ENCODE data around the gene DLG2. TPM values are rescaled to one million over a fixed set of nuclear protein-coding genes. Genes with fewer than 3 reads are reported as not detected.
"Not testable (repeated sequence)": the region's sequence is repeated elsewhere in the genome, so short reads cannot be mapped to it uniquely, and the experiment has no call there.

Gene DLG2
- total RNA-seq, 1 donor from 2014 or later, result 0.51 TPM

- DNase-seq (ENCODE audit: low read depth in 2 of 2), result no peak
Observed at GRCh38 chr11:85118151-85118550, 509.0 kb downstream of the DLG2 start.

- DNase-seq (ENCODE audit: low read depth in 2 of 2), result no peak
Observed at GRCh38 chr11:85115798-85116197, 511.3 kb downstream of the DLG2 start.

- DNase-seq (ENCODE audit: low read depth in 2 of 2), result no peak
Observed at GRCh38 chr11:85114786-85115185, 512.4 kb downstream of the DLG2 start.

- DNase-seq (ENCODE audit: low read depth in 2 of 2), result not testable (repeated sequence)
Observed at GRCh38 chr11:85110246-85110645, 516.9 kb downstream of the DLG2 start.

GRCh38 chr11:85109141-85109540, 518.0 kb downstream of the DLG2 start:
- DNase-seq (ENCODE audit: low read depth in 2 of 2), result no peak

- DNase-seq (ENCODE audit: low read depth in 2 of 2), result no peak
Observed at GRCh38 chr11:85105868-85106267, 521.3 kb downstream of the DLG2 start.

- DNase-seq (ENCODE audit: low read depth in 2 of 2), result no peak
Observed at GRCh38 chr11:85099522-85099921, 527.6 kb downstream of the DLG2 start.

- DNase-seq (ENCODE audit: low read depth in 2 of 2), result no peak
Observed at GRCh38 chr11:85098996-85099395, 528.1 kb downstream of the DLG2 start.

GRCh38 chr11:85096939-85097338, 530.2 kb downstream of the DLG2 start:
- no peak for DNase-seq (ENCODE audit: low read depth in 2 of 2)

- no peak for DNase-seq (ENCODE audit: low read depth in 2 of 2)
Observed at GRCh38 chr11:85095239-85095638, 531.9 kb downstream of the DLG2 start.

- no peak for DNase-seq (ENCODE audit: low read depth in 2 of 2)
Observed at GRCh38 chr11:85094795-85095194, 532.3 kb downstream of the DLG2 start.

GRCh38 chr11:85089654-85090053, 537.5 kb downstream of the DLG2 start:
- DNase-seq (ENCODE audit: low read depth in 2 of 2), result no peak

GRCh38 chr11:85088286-85088685, 538.9 kb downstream of the DLG2 start:
- DNase-seq (ENCODE audit: low read depth in 2 of 2), result no peak

- no peak for DNase-seq (ENCODE audit: low read depth in 2 of 2)
Observed at GRCh38 chr11:85086504-85087284, 540.5 kb downstream of the DLG2 start.

GRCh38 chr11:85076535-85077330, 550.4 kb downstream of the DLG2 start:
- DNase-seq (ENCODE audit: low read depth in 2 of 2), result no peak

- DNase-seq (ENCODE audit: low read depth in 2 of 2), result no peak
Observed at GRCh38 chr11:85062659-85063058, 564.5 kb downstream of the DLG2 start.

GRCh38 chr11:85052636-85053035, 574.5 kb downstream of the DLG2 start:
- no peak for DNase-seq (ENCODE audit: low read depth in 2 of 2)

- no peak for DNase-seq (ENCODE audit: low read depth in 2 of 2)
Observed at GRCh38 chr11:85048801-85049200, 578.3 kb downstream of the DLG2 start.

GRCh38 chr11:85045716-85046115, 581.4 kb downstream of the DLG2 start:
- DNase-seq (ENCODE audit: low read depth in 2 of 2), result no peak

- DNase-seq (ENCODE audit: low read depth in 2 of 2), result no peak
Observed at GRCh38 chr11:85044911-85045310, 582.2 kb downstream of the DLG2 start.

GRCh38 chr11:85042361-85042760, 584.8 kb downstream of the DLG2 start:
- DNase-seq (ENCODE audit: low read depth in 2 of 2), result no peak

- DNase-seq (ENCODE audit: low read depth in 2 of 2), result no peak
Observed at GRCh38 chr11:85040166-85040565, 587.0 kb downstream of the DLG2 start.

- DNase-seq (ENCODE audit: low read depth in 2 of 2), result no peak
Observed at GRCh38 chr11:85029964-85030363, 597.2 kb downstream of the DLG2 start.

All from dermis microvascular lymphatic vessel endothelial cell (primary cell).